Spinal cord (tissue), 10 donors: Measurements from ENCODE around the gene LEUTX. TPM values are rescaled to one million over a fixed set of nuclear protein-coding genes. Genes with fewer than 3 reads are reported as not detected.

Experiments used
- DNase-seq, 6 donors: peaks; one replicate each; pipeline versions ENCODE4 v3.0.0 to v3.0.0-alpha.2; 2013 to 2015; ENCODE audit warnings: low spot score in 6 of 6, low read depth in 4 of 6
- H3K27ac ChIP-seq: one replicate; pipeline ENCODE4 v1.5.1; 2013; ENCODE audit warnings: low read depth, low read length, control low read depth
- H3K27me3 ChIP-seq: one replicate; pipeline ENCODE4 v1.6.1; 2013; ENCODE audit warnings: low read length; ENCODE audit not compliant: control insufficient read depth, insufficient read depth
- H3K36me3 ChIP-seq: one replicate; pipeline ENCODE4 v1.6.1; 2013; ENCODE audit warnings: low read length; ENCODE audit not compliant: control insufficient read depth, insufficient read depth
- H3K4me1 ChIP-seq: one replicate; pipeline ENCODE4 v1.6.1; 2013; ENCODE audit warnings: low read length; ENCODE audit not compliant: control insufficient read depth, insufficient read depth
- H3K4me3 ChIP-seq: one replicate; pipeline ENCODE4 v1.5.1; 2013; ENCODE audit warnings: low read depth, low read length, control low read depth
- H3K9me3 ChIP-seq: one replicate; pipeline ENCODE4 v1.6.1; 2013; ENCODE audit warnings: low read length; ENCODE audit not compliant: control insufficient read depth, insufficient read depth
- WGBS: methylation state at CpG from one replicate; pipeline ENCODE4 v1.1.5; 2013; ENCODE audit warnings: missing lambda C conversion rate; ENCODE audit not compliant: insufficient coverage; 5-methylcytosine and 5-hydroxymethylcytosine counted together
- polyA plus RNA-seq, 2 donors: library from polyadenylated mRNA; unstranded; fragments of 120-200 nt; gene quantifications; one replicate each; pipeline ENCODE4 v1.2.1, GENCODE V29; 2013; ENCODE audit not compliant: insufficient read length in 2 of 2
- total RNA-seq, 2 donors: library from RNA; depleted of rRNA in 1 of 2; stranded (reverse); fragments of 120-200 nt in 1 of 2; fragments of >200 nt in 1 of 2; gene quantifications; one replicate each; pipeline versions ENCODE4 v1.2.3 to v1.2.4, GENCODE V29; 2013 to 2014
- donor health status: healthy.

The LEUTX gene
- total and polyA plus RNA-seq, 4 donors = not detected

DNA sequence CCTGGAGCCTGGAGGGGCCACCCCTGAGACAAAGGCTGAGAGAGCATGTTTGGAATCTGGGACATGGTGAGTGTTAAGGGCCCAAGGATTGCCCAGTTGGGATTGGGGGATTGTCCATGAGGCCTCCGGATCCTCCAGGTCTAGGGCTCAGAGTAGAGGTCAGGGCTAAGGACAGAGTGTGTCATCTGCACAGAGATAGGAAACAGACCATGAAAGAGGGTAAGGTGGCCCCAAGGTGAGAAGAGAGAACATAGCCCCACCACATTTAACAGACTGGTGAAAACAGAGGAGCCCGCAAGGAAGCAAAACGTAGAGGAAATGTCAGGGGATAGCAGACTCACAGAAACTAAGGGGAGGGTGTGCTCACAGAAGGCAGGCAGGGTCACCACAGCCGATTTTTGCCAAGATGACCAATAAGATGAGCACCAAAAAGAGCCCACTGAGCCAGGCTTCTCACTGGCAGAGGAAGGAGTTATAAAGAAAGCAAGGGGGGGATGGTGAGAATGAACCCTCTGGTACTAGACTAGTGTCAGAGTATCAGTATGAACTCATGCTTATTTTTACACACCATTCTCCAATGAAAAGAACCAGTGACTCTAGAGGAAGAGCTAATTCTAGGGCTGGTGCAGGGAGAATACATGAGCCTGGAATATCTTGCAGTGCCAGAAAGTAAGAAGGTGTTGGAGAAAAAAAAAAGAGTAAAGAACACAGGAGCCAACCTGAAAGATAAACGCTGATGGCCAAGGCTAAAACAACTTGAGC is 37.8 kb downstream of the LEUTX start:
- WGBS = 94% methylated on average over 3 of the region's 5 CpGs
- no peak overlapping the region for H3K4me3 ChIP-seq
- DNase-seq = no peak

DNA sequence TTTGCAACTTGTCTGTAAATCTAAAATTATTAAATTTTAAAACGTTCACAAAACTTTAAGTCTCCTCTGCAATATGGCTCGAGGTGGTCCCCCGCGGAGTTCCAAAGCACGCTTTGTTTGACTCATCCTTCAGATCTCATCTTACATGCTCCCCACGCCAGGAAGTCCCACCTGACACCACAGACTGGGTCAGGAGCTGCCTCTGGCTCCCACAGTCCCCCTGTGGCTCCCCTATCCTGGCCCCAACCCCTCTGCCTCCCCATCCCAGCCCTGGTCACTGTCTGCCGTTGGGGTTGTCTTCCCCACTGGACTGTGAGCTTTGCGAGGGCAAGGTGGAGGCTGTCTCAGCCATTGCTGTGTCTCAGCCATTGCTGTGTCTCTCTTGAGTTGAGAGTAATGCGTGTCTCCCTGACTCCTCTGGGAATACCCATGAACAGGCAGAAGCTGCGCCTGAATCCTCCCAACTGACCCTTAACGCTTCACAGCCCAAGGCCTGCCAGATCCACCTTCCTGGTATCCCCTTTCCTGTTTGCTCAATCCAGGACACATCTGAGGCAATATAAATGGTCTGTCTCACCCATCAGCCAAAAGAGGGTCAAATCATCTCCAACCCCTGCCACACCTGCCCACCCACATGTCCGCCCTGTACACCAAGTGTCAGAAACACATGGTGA is 39.4 kb downstream of the LEUTX start:
- Histone ChIP-seq H3K9me3 (no peaks in the 10 kb centered on the region), H3K27me3 (no peaks in the 10 kb centered on the region)

More for the DNA sequence above, 37.8 kb downstream of the LEUTX start:
- H3K9me3 ChIP-seq = no peaks in the 10 kb centered on the region
- H3K27ac ChIP-seq = no peak overlapping the region
- no peaks in the 10 kb centered on the region for H3K4me1 ChIP-seq
- peaks cover 29% of the 10 kb centered on the region for H3K36me3 ChIP-seq
- no peaks in the 10 kb centered on the region for H3K27me3 ChIP-seq

GRCh38 chr19:39818626-39819097 is 40.0 kb downstream of the LEUTX start:
- Histone ChIP-seq H3K4me1 (peaks cover 7% of the 10 kb centered on the region), H3K27me3 (no peaks in the 10 kb centered on the region), H3K9me3 (no peaks in the 10 kb centered on the region), H3K27ac (no peak overlapping the region), H3K36me3 (peaks cover 24% of the 10 kb centered on the region), H3K4me3 (no peak overlapping the region)
- DNase-seq = no peak
- 99% methylated on average over 4 of the region's 4 CpGs for WGBS

More for the DNA sequence above, 39.4 kb downstream of the LEUTX start:
- no peak overlapping the region for H3K4me3 ChIP-seq
- H3K4me1 ChIP-seq = peaks cover under 1% of the 10 kb centered on the region
- WGBS = 85% methylated on average over 10 of the region's 12 CpGs
- H3K27ac ChIP-seq = no peak overlapping the region
- DNase-seq = no peak
- peaks cover 24% of the 10 kb centered on the region for H3K36me3 ChIP-seq

DNA sequence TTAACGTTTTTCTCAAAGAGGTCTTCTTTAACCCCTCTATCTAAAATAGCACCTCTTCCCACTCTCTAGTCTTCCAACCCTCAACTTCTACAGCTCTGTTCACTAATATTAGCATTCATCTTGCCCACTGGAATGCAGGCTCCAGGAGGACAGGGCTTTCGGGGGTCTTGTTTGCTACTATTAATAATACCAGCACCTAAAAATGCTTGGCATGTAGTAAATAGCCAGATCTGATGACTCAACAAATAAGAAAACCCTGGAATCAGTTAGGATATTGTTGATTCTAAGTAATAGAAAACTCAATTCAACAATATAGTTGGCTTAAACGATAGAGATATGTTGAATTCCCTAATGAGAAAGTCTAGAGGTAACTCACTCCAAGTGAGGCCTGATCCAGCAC is 41.1 kb downstream of the LEUTX start:
- H3K27ac ChIP-seq = no peak overlapping the region
- H3K9me3 ChIP-seq = no peaks in the 10 kb centered on the region
- peaks cover 17% of the 10 kb centered on the region for H3K4me1 ChIP-seq
- WGBS = 71% methylated on average over 1 of the region's 3 CpGs
- H3K27me3 ChIP-seq = no peaks in the 10 kb centered on the region
- H3K4me3 ChIP-seq = no peak overlapping the region
- no peak for DNase-seq
- H3K36me3 ChIP-seq = peaks cover 21% of the 10 kb centered on the region

GRCh38 chr19:39820696-39821095 is 42.0 kb downstream of the LEUTX start:
- Histone ChIP-seq H3K27me3 (no peaks in the 10 kb centered on the region), H3K27ac (no peak overlapping the region), H3K9me3 (no peaks in the 10 kb centered on the region), H3K4me1 (peaks cover 27% of the 10 kb centered on the region), H3K36me3 (peaks cover 27% of the 10 kb centered on the region), H3K4me3 (no peak overlapping the region)
- DNase-seq = no peak
- WGBS = 100% methylated on average over 1 of the region's 6 CpGs

- Histone ChIP-seq H3K4me3 (peak overlapping the region; percentile 79), H3K36me3 (peaks cover 44% of the 10 kb centered on the region), H3K9me3 (no peaks in the 10 kb centered on the region), H3K27me3 (no peaks in the 10 kb centered on the region), H3K27ac (no peak overlapping the region), H3K4me1 (peaks cover 27% of the 10 kb centered on the region)
- 21% methylated on average over 7 of the region's 7 CpGs for WGBS
- DNase-seq = peak in 3 of 6 donors; percentile 3 to 63 (median 24)
These were observed 45.0 kb downstream of the LEUTX start for GRCh38 chr19:39823686-39824085.

DNA sequence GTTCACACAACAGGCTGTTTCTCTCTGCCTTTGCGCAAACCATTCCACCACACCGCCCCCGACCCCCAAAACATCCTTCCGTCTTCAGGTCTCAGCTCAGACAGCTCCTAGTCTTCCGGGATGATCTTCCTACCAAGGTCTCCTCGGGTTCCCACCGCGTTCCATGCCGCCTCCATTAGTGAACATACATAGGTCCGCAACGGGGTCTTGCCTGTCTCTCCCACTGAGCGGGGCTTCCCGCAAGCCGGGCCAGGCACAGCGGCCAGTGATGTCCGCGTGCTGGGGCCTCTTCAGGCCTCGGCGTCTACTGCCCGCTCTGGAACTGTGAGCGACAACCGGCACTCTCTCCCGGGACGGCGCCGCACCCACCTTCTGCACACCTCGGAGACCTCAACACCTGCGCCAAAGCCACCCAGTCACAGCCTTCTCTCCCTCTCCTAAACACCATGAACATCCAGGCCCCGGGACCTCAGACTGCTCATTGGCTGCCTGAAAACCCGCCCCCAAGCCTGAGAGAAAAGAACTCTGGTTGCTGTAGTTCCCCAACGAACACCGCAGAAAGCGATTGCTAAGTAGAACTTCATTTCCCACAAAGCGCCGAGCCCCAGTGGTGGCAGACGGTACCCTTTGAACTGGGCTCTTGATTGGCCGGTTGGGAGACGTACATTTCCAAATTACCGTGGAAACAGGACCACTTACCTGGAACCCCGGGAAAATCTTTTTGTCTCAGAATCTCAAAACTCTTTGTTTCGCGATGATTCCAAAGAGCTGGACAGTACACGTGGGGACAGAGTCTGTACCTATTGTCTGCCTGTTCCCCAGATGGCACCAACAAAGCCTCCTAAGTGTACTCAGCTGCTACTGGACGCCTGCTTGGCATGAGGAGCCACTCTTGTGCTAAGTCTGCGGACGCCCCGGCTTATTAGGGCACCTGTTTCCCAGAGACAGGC is 45.8 kb downstream of the LEUTX start:
- 2% methylated on average over 47 of the region's 47 CpGs for WGBS
- H3K27me3 ChIP-seq = no peaks in the 10 kb centered on the region
- peak; percentile 85 to 99 (median 92) for DNase-seq

GRCh38 chr19:39825093-39825463 is 46.4 kb downstream of the LEUTX start:
- no peak overlapping the region for H3K4me3 ChIP-seq
- WGBS = 60% methylated on average over 5 of the region's 11 CpGs

More for the DNA sequence above, 45.8 kb downstream of the LEUTX start:
- Histone ChIP-seq H3K27ac (peak overlapping the region; percentile 61), H3K9me3 (no peaks in the 10 kb centered on the region), H3K4me3 (peak overlapping the region; percentile 79), H3K4me1 (peaks cover 27% of the 10 kb centered on the region), H3K36me3 (peaks cover 44% of the 10 kb centered on the region)

GRCh38 chr19:39825531-39826076 is 47.0 kb downstream of the LEUTX start:
- H3K4me3 ChIP-seq = no peak overlapping the region
- peaks cover 56% of the 10 kb centered on the region for H3K36me3 ChIP-seq
- H3K9me3 ChIP-seq = no peaks in the 10 kb centered on the region
- WGBS = 90% methylated on average over 9 of the region's 17 CpGs
- peaks cover 27% of the 10 kb centered on the region for H3K4me1 ChIP-seq
- H3K27ac ChIP-seq = no peak overlapping the region
- no peak for DNase-seq
- H3K27me3 ChIP-seq = no peaks in the 10 kb centered on the region

More at GRCh38 chr19:39825093-39825463, 46.4 kb downstream of the LEUTX start:
- Histone ChIP-seq H3K36me3 (peaks cover 51% of the 10 kb centered on the region), H3K9me3 (no peaks in the 10 kb centered on the region), H3K27me3 (no peaks in the 10 kb centered on the region), H3K4me1 (peaks cover 27% of the 10 kb centered on the region), H3K27ac (peak overlapping the region; percentile 61)
- DNase-seq = no peak
